ENCODE measurements around the gene VSIG10L2.
A peak's percentile ranks its signal among the peaks of the same experiment; 100 is the strongest.

The VSIG10L2 gene

DNA sequence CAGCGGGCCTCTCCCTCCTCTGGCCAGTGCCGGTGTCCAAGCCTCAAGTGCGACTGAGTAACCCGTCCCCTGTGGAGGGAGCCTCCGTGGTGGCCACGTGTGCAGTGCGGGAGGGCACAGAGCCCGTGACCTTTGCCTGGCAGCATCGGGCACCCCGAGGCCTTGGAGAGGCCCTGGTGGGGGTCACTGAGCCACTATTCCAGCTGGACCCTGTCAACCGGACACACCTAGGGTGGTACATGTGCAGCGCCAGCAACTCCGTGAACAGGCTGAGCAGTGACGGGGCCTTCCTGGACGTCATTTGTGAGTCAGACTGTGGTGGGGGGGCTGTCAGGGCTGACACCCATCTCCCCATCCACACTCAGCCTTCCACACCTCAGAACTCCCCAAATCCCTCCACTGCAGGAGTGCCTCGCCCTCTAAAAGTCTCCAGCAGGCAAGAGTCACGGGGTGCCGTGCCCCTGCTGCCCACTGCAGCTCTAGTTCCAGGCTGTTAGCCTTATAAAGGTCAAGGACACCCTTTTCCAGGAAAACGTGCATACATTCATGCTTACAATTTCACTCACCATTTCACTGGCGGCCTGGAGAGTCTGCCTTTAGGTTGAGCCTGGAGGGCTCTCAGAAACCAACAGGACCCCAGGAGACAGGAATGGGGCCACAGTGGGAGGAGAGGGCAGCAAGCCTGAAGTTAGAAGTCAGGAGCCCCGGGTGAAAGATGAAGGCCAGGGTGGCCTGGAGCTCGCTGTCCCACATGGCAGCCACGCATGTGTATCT is 2.6 kb downstream of the VSIG10L2 start:
- no peak for DNase-seq

DNA sequence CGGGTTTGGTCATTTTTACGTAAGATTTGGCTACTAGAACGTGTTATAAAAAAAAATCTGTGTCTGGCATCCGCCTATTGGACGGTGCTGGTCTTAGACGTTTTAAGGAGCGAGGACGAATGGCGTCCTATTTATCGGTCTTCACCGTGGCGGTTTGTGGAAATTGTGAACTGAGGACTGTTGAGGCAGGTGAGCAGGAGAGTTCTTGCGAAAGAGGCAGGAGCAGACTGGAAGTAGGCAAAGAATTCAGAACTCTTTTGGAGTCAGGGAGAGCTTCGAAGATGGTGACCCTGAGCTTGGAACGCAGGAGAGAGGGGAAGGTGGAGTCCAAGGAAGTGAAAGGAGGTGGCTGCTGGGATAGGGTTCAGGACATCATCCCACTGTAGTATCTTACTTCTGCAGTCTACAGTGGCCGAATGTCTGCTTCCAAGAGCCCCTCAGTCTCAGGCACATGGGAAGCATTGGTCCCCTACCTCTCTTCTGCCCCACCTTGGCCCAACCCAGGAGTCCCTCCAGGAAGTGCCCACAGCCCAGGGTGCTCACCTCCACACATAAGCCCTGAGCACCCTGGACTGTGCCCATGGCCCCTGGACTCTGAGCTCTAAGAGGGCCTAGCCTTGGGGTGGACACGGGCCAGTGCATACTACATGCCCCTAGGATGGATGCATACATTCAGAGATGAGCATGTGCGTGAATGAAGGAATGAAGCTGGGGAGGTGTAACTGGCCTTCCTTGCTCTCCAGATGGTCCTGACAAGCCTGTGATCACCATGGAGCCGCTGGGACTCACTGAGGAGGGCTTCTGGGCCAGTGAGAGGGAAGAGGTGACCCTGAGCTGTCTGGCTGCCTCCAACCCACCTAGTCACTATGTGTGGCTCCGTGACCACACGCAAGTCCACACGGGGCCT is 3.7 kb downstream of the VSIG10L2 start:
- DNase-seq = no peak

DNA sequence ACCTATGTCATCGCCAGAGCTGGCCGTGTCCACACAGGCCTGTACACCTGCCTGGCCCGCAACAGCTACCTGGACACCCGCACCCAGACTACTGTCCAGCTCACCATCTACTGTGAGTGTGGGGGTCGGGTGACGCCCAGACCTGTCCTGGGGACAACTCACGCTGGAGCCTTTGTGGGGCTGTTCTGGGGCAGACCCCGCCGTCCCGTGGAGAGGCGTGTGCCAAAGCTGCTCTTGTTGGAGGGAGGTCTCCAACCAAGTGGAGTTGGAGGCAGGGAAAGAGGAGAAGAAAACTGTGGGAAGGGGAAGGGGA is 4.3 kb downstream of the VSIG10L2 start:
- no peak for DNase-seq

DNA sequence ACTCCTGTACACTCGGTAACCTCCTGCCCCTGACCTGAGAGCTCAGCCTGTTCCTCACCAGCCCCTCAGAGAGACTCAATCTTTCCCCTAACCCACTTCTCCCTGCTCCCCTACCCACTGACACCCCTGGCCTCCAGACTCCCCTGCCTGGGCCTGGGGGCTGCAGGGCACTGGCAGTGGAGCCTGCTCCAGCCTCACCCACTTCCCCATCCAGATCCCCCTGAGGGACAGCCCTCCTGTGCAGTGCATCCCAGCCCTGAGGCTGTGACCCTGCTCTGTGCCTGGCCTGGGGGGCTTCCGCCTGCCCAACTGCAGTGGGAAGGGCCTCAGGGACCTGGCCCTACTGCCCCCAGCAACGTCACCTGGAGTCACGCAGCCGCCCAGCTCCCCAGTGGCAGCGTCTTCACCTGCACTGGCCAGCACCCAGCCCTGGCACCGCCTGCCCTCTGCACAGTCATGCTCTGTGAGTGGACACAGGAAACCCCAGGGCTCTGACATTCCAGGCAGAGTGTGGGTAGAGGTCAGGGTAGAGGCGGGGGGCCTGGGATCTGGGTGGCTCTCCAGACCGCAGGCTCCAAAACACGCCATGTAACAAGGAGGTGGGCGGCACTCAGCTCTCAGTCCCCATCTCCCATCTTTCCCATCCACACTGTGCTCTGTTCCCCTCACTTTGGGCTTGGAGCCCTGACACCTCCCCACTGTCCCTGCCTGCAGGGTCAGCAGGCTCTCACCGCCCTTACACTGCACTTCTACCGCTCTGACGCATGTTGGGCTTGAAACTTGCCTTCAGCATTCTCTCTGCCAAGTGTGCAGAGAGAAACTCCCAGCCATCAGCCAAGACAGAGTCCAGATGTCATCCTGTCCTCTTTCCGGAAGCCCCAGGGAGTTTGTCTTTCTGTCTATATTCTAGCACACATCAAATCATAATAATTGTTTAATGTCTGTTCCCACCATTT is 5.1 kb downstream of the VSIG10L2 start:
- DNase-seq = no peak

DNA sequence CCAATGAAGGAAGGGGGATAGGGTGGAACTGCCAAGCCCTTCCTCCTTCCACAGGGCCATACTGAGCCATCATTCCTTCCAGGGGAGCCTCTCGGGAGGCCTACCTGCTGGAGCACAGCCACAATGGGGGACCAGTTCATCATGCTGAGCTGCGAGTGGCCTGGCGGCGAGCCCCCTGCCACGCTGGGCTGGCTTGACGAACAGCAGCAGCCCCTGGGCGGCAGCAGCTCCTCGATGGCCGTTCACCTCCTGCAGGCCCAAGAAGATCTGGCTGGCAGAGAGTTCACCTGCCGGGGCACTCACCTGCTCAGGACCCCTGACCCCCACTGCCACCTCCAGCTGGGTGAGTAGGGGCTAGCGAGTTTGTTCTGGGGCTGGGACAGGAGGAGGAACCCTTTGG is 5.9 kb downstream of the VSIG10L2 start:
- DNase-seq = no peak

DNA sequence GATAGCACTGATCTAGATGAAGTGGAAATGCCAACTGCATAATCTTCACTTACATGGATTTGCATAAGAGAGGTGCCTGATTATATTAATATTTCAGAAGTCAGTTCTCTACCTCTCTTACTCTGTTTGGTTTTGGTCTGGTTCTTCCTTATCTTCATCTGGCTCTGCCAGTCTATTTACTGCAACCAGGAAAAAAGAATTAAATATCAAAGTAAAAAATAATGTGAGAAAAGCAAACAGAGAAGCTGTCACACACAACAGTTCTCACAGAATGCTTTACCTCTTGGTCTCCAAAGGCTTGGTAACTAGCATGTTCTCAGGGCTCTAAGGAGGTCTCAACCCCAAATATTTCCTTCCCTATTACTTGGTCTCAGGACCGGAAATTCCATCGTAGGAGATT is 6.7 kb downstream of the VSIG10L2 start:
- no peak for DNase-seq

DNA sequence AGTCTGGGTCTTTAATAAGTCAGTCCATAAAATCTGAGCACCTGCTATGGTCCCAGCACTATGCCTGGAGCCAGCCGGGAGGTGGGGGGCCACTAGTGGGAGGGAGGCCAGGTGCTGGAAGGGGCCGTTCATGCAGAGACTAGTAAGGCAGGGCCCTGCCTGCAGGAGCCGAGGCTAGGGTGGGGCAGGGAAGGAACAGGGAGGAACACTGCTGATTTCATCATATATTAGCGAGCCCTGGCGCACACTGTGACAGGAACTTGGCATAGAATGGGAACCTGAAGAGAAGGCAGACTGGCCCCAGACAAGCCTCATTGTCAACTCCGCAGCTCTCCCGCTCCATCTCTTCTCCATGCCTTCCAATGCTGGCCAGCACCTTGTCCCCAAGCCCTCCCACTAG is 7.1 kb downstream of the VSIG10L2 start:
- DNase-seq = no peak

DNA sequence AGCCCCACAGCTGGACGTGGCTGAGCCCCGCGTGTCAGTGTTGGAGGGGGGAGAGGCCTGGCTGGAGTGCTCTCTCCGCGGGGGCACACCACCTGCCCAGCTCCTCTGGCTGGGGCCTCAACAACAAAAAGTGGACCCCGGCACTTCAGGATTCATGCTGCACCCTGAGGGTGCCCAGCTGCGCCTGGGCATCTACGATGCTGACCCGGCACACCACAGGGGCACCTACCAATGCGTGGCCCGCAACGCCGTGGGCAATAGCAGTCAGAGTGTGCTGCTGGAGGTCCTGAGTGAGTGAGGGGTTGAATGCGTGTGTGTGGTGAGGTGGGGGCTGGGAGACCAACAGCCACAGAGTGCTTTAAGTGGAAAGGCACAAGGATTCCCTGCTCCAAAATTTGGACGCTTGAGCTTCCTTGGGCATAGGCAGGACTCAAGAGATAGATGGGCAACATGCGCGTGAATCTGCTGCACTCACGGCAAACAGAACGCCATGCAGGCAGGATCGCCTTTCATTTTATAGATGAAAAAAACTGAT is 7.6 kb downstream of the VSIG10L2 start:
- DNase-seq = no peak

DNA sequence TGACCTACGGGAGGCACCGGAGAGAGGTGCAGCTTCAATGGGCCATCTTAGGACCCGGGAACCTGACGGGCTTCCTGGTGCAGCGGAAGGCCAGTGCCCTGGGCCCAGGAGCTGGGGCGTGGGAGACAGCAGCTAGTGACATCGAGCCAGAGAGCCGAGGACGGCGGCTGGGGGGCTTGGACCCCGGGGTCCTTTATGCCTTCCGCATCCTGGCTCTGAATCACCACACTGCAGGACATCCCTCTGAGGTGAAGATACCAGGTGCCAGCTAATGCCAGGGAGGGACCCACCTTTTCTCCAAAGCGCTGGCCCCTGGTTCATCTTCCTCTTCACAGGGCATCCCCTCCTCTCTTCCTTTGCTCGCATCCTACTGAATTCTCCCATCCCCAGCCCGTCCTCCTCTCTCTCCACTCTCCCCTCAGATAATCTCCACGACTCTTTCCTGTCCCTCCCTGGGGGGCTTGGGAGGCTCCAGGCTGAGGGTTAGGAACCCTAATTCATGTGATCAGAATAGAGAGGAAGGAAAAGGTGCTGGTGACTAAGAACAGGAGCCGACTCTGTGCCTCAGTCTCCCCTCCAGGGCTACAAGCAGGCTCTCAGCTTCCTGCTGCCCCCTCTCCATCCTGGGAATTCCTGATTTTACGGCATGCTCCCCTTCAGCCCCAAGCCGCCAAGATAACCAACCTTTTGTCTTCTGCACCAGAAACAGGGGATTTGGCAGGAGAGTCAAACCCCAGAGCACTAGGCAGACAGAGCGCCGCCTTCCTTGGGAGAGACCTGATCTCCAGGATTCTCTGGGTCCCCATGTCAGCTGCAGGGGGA is 8.5 kb downstream of the VSIG10L2 start:
- DNase-seq = no peak

DNA sequence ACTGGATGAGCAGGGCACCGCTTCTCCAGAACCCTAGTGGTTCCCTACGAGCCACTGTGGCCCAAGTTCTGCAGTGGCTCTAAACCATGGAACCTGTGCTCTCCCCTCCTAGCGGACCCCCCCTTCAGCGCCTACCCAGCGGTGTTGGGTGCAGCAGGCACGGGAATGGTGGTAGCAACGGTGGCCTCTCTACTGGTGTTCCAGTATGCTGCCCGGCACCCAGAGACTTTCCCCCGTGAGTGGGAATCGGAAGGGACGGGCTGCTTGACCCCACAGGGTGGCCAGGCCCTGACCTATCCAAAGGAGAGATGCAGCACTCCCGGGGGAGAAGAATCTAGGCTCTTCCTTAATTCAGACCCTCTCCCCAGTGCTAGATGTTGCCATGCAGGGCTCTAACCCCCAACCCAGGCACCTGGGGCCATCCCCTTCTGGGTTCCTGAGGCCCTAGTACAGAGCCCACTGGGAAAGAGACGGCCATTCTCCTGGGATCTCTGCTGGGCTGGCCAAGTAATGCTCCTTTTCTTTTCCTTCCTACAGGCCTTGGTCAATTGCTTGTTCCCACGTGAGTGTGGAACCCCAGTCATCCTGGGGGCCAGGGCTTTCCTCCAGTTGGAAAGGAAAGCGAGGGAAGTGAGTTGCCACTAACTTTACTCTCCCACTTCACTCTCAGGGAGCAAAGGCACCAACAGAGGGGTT is 9.2 kb downstream of the VSIG10L2 start:
- no peak for DNase-seq

DNA sequence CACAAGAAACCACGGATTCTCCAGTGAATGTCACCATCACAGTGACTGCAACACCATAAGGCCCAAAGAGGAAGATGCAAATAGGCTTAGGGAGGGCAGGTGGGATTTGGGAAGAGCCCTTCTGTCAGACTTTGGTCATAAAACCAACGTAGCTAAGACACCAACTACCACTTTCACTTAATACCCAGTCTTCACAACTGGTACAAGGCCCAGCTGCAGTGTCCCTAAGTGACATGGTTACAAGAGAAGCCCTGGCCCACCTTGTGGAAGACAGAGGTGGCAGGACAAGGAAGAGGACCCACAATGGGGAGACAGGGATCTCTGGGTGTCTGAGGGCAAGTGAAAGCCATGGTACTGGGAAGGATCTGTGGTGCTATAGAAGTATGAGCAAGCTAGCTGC is 10.0 kb downstream of the VSIG10L2 start:
- DNase-seq = no peak

DNA sequence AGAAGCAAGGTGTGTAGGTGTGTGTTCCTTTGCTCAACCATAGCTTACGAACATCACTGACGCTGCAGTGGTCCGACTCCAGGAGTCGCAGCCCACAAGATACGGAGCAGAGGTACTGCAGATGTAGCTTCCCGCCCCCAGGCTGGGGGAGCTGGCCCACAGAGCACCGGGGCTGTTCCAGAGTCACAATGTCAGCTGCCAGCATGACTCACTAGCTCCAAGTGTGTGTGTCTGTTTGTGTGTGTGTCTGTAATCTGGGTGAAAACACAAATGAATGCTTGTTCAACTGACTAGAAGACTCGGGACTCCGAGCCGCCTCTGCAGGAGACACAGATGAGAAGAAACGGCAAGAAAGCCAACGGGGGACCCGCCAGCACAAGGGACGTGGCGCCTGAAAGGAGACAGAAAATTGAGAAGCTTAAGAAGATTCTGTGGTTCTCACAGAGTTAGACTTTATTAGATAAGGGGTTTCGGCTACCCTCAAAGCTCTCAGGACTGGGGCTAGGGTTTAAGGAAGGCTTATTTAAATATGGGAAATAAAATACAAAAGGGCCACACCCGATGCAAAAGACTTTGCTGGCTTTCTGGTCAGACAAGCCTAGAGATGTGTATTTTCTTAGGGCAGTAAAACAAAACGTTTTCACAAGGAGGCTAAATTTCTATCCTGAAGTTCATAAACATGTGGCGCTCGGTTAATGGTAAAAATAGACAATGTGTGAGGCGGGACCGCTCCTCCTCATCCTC is 10.7 kb downstream of the VSIG10L2 start:
- DNase-seq = no peak

DNA sequence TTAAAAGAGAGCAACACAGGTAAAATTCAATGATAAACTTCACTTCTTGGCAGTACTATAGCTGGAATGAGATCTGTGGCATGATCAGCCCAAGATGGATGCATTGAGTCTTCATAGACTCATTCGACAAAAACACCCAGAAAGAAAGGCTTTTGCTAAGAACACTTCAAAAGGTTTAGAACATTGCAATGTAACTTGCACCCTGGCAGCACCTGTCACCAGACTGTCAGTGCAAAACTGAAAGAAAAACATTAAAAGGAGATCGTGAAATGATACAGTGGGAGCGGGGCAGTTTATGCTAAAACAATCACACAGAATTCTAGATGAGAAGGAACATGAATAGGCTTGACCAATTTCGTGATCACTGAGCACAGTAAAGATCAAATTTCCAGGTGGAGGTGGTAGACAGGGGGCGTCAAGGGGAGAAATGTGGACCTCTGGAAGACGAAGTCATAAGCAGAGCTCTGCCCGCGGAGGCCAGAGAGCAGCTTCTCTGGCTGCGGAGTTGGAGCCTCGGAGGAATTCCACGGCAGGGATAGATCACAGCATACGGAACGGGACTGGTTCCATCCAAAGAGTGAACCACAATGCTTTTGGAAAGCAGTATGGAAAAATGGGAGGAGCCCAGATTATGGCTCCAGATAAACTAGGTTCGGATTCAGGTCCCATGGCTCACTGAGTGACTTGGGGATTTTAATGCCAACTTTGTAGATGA is 11.9 kb downstream of the VSIG10L2 start:
- DNase-seq = peak in 1 of 5 experiments; percentile 54

DNA sequence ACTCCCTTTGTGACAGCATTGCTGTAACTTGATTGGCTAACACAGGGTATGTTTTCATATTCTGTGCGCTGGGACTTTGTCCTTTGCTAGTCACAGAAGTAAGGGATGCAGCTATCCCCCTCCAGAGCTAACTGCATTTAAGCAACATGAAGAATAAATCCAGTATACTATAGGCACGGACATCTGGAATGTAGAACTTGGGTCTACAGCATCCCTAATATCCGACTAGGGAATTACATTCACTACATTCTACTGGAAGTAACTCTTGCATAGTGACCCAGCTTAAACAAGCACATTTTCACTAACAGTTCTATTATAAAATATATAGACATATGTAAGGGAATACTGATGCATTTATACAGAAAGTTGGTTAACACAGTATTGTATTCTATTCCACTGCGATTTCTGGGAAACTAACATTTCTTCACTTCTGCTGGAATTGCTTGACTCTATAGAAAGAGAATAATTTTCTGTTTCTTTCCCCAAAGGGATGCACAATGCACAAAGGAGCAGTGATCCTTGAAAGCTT is 13.1 kb downstream of the VSIG10L2 start:
- DNase-seq = no peak

DNA sequence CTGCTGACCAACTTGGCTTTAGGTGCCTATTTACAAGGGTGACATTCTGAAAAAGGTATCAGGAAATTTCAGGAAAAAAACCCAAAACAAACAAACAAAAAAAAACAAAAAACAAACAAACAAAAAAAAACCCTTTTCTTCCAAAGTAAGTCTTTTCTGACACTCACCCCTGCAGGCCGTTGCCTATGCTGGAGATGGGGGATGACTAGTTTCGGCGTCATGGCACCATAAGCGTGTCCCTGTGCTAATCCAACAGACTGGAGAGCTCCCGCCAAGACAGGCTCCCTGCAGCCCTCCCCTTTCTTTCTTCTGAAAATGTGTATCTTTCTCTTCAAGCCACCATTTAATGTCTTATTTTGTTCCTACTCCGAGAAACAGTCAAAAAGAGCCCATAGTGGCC is 13.7 kb downstream of the VSIG10L2 start:
- no peak for DNase-seq

DNA sequence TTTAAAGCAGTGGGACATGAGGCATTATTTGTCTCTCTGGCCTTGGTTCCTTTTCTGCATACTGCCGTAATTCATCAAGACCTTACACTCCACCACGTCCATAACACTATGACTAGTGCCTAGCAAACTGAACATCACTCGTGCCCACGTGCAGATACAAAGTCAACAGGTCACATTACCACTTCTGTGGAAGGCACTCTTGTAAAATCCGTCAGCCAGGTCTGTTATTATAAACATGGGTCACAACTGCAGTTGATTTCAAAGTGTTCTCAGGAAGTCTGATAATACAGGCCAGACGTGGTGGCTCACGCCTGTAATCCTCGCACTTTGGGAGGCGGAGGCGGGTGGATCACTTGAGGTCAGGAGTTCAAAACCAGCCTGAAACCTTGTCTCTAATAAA is 14.1 kb downstream of the VSIG10L2 start:
- DNase-seq = no peak

DNA sequence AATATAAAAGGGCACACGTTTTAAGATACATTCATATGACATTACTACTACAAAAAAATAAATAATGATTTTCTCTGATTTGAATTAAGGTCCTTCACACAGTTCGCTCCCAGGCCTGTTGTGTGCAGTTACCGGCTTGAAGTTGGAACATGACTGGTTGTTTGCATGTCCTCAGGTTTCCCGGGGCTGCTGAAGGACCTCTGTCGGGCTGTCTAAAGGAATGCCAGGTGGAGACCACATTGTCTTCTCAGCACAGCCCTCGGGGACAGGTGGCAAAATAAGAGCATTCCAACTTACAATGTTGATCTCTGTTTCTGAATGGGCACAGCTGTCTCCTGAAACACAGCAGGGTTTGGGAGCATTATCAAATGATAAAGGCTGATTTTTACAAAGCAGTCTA is 14.9 kb downstream of the VSIG10L2 start:
- DNase-seq = no peak

DNA sequence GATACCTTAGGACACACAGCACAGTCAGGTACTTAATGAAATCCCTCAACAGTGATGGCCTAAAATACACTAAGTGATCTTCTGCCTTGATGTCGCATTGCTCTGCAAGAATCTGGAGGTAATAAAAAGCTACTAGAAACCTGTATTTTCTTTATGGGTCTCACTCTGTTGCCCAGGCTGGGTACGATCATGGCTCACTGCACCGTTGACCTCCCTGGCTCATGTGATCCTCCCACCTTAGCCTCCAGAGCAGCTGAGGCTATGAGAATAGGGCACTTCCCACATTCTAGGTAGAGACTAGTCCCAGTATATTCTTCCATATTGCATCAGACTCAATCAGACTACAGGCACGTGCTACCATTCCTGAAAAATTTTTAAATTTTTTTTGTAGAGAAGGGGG is 21.7 kb downstream of the VSIG10L2 start:
- no peak for DNase-seq

DNA sequence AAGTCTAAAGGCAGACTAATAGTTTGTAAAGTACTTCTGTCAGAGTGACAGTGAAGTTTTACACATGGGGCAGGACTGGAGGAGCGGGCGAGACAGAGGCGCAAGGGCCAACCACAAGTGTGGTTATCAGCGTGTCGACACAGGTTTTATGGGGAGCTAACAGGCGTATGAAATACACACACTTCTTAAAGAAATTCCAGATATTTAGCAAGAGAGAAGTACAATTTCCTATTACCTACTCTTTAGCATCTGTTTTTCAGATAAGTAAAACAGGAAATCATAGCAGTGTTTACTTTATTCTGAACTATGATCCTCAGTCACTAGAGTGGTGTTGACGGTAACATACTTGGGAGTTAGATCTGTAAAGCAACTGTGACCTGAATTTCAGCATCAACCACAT is 22.5 kb downstream of the VSIG10L2 start:
- no peak for DNase-seq

DNA sequence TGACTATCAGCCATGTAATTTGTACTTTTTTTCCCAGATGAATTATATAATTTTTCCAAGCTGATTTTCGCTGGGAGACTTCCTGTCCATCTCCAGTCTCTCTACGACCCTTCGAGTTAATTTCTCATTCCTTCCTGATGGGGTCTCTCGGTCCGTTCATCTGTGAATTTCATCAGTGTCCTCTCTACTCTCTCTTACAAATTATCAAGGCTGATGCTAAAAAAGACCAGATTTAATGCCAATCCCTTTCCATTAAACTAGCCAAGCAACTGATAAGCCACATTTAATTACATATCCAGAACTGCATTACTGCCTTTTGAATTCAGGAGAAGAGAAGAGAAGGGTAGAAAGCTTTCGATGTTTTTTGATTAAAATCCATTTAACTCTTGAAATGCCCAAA is 25.8 kb downstream of the VSIG10L2 start:
- DNase-seq = no peak

All from T-helper 2 cell (primary cell).